GM18498 (cell line): Measurements from ENCODE around the gene AHNAK2.
"Not testable (repeated sequence)": the region's sequence is repeated elsewhere in the genome, so short reads cannot be mapped to it uniquely, and the experiment has no call there.

Experiments used
- ATAC-seq: cut with Tn5 transposase; IDR thresholded peaks from one replicate; pipeline ENCODE4 v1.9.1; 2021; ENCODE audit warnings: mild to moderate bottlenecking, moderate library complexity; ENCODE audit not compliant: unreplicated experiment

AHNAK2 gene

DNA sequence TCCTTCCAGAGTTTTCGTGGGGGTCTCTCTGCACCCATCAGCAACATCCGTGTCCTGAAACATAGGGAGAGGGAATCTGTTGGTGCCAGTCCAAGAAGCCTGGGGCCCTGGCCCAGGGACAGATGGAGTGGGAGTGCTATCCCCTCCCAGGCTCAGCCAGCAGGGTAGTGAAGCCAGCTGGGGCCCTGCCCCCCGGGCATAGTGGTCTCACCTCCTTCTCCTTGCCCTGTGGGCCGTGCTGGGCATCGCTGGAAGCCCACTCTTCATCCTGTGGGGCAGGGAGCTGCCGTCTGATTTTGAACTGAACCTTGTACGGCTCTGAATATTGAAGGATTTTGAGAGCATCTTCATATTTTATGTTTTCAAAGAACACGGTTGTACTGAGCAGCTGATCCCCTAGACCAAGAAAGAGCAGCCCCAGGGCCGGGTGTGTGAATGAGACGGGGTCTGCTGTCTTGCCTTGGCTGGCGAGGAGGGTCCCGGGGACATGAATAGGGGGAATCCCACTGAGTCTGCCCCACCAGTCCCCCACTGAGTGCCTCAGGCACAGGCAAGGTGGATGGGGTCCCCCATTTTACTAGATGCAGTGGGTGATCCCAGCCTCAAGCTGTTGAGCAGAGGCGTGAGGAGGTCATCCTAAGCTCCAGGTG lies 23.3 kb downstream of the AHNAK2 start:
- no peak for ATAC-seq

DNA sequence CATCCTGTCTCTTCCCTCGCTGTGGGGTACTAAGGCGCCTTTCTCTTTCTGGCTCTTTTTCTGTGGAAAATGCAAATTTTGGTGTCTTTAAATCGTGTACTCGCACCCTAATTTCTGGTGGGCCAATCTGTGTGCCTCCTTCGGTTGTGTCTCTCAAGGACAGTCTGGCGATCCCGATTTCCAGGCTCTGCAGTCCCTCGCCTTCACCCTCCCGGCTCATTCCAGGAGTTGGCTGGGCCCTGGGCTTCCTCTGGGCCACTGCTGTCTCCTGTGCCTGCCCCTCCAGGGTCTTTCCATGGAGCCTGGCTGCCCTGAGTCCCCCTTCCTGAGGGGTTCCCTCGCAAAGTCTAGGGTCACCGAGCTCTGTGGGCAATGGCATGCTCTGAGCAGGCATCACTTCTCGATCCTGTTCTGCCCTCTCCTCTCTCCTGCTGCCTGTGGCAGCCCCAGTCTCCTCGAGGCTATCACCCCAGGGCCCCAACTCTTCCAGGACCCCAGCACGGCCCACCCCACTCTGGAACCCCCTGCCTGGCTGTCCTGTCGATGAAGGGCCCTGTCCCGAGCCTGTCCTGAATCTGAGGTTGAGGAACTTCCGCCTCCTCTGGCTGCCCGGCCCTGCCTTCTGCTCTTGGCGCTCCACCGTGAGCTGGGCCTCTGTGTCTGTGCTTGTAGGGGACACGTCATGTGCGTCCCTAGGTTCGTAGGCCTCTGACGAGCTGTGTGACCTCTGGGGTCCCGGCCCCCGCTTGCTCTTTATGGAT lies 24.1 kb downstream of the AHNAK2 start:
- ATAC-seq: no peak

DNA sequence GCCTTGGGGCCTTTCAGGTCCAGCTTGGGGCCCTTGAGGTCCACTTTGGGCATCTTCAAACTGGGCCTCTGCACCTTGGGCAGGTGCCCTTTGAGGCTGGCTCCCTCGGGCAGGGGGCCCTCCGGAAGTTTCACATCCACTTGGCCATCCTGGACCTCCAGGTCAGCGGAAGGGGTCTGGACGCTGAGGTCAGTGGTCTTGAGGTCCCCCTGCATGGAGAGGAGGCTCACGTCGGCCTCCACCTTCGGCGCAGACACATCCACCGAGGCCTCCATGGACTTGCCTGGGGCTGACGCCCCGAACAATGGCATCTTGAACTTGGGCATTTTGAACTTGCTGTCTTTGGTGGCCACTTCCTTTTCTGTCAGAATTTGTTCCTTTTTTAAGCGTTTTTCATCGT lies 25.1 kb downstream of the AHNAK2 start:
- no peak for ATAC-seq

GRCh38 chr14:104951863-104952657 lies 26.1 kb downstream of the AHNAK2 start:
- not testable (repeated sequence) for ATAC-seq

GRCh38 chr14:104950701-104951100 lies 27.5 kb downstream of the AHNAK2 start:
- ATAC-seq: not testable (repeated sequence)

DNA sequence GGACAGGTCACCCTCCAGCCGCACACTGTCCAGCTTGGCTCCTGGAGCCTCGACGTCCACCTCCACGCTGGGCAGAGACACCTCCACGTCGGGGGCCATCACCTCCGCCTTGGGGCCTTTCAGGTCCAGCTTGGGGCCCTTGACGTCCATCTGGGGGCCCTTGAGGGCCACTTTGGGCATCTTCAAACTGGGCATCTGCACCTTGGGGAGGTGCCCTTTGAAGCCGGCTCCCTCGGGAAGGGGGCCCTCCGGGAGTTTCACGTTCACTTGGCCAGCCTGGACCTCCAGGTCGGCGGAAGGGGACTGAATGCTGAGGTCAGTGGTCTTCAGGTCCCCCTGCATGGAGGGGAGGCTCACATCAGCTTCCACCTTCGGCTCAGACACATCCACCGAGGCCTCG lies 28.2 kb downstream of the AHNAK2 start:
- no peak for ATAC-seq

GRCh38 chr14:104949406-104949955 lies 28.7 kb downstream of the AHNAK2 start:
- not testable (repeated sequence) for ATAC-seq

- no peak for ATAC-seq
Observed at GRCh38 chr14:104948736-104949031, 29.5 kb downstream of the AHNAK2 start.

GRCh38 chr14:104947881-104948735 lies 30.1 kb downstream of the AHNAK2 start:
- ATAC-seq: not testable (repeated sequence)

- ATAC-seq: not testable (repeated sequence)
Observed at GRCh38 chr14:104947201-104947600, 31.0 kb downstream of the AHNAK2 start.

- ATAC-seq: not testable (repeated sequence)
Observed at GRCh38 chr14:104945986-104946965, 31.9 kb downstream of the AHNAK2 start.

- not testable (repeated sequence) for ATAC-seq
Observed at GRCh38 chr14:104945266-104945665, 32.9 kb downstream of the AHNAK2 start.

DNA sequence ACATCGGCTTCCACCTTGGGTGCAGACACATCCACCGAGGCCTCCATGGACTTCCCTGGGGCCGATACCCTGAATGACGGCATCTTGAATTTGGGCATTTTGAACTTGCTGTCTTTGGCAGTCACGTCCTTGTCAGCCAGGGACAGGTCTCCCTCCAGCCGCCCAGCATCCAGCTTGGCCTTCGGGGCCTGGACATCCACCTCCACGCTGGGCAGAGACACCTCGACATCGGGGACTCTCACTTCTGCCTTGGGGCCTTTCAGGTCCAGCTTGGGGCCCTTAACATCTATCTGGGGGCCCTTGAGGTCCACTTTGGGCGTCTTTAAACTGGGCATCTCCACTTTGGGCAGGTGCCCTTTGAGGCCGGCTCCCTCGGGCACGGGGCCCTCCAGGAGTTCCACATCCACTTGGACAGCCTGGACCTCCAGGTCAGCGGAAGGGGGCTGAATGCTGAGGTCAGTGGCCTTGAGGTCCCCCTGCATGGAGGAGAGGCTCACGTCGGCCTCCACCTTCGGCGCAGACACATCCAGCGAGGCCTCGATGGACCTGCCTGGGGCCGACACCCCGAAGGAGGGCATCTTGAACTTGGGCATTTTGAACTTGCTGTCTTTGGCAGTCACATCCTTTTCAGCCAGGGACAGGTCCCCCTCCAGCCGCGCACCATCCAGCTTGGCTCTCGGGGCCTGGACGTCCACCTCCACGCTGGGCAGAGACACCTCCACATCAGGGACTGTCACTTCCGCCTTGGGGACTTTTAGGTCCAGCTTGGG lies 33.6 kb downstream of the AHNAK2 start:
- ATAC-seq: not testable (repeated sequence)

DNA sequence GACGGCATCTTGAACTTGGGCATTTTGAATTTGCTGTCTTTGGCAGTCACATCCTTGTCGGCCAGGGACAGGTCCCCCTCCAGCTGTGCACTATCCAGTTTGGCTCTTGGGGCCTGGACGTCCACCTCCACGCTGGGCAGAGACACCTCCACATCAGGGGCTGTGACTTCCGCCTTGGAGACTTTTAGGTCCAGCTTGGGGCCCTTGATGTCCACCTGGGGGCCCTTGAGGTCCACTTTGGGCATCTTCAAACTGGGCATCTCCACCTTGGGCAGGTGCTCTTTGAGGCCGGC lies 34.2 kb downstream of the AHNAK2 start:
- ATAC-seq: not testable (repeated sequence)

DNA sequence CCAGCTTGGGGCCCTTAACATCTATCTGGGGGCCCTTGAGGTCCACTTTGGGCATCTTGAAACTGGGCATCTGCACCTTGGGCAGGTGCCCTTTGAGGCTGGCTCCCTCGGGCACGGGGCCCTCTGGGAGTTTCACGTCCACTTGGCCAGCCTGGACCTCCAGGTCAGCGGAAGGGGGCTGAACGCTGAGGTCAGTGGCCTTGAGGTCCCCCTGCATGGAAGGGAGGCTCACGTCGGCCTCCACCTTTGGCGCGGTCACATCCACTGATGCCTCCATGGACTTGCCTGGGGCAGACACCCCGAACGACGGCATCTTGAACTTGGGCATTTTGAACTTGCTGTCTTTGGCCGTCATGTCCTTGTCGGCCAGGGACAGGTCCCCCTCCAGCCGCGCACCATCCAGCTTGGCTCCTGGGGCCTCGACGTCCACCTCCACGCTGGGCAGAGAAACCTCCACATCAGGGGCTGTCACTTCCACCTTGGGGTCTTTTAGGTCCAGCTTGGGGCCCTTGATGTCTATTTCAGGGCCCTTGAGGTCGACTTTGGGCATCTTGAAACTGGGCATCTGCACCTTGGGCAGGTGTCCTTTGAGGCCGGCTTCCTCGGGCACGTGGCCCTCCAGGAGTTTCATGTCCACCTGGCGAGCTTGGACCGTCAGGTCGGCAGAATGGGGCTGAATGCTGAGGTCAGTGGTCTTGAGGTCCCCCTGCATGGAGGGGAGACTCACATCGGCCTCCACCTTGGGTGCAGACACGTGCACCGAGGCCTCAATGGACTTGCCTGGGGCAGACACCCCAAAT lies 34.8 kb downstream of the AHNAK2 start:
- not testable (repeated sequence) for ATAC-seq

- no peak for ATAC-seq
Observed at GRCh38 chr14:104942586-104942985, 35.6 kb downstream of the AHNAK2 start.

DNA sequence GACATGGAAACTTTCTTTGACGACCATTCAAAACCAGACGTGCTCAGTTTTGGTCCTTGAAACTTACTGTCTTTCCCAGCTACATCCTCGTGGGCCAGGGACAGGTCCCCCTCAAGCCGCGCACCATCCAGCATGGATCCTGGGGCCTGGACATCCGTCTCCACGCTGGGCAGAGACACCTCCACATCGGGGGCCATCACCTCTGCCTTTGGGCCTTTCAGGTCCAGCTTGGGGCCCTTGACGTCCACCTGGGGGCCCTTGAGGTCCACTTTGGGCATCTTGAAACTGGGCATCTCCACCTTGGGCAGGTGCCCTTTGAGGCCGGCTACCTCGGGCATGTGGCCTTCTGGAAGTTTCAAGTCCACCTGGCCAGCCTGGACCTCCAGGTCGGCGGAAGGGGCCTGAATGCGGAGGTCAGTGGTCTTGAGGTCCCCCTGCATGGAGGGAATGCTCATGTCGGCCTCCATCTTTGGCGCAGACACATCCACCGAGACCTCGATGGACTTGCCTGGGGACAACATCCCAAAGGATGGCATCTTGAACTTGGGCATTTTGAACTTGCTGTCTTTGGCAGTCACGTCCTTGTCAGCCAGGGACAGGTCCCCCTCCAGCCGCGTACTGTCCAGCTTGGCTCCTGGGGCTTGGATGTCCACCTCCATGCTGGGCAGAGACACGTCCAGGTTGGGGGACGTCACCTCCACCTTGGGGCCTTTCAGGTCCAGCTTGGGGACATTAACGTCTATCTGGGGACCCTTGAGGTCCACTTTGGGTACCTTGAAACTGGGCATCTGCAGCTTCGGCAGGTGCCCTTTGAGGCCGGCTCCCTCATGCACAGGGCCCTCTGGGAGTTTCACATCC lies 36.4 kb downstream of the AHNAK2 start:
- ATAC-seq: no peak
